DMS 273 (cell line): ENCODE results near the gene DECR2.
A peak's percentile ranks its signal among the peaks of the same experiment; 100 is the strongest.
"Not testable (repeated sequence)": the region's sequence is repeated elsewhere in the genome, so short reads cannot be mapped to it uniquely, and the experiment has no call there.

ENCODE experiments used
- DNase-seq: peaks from one replicate; lab custom pipeline; 2025; ENCODE audit not compliant: unreplicated experiment; lab: John Stamatoyannopoulos, UW

DECR2 gene

GRCh38 chr16:401468-402348, at the start of gene DECR2:
DECR2 (plus strand) TSS chr16:401885; CDS start chr16:401964, 79 bp downstream.
- DNase-seq = peak; percentile 96

DNA sequence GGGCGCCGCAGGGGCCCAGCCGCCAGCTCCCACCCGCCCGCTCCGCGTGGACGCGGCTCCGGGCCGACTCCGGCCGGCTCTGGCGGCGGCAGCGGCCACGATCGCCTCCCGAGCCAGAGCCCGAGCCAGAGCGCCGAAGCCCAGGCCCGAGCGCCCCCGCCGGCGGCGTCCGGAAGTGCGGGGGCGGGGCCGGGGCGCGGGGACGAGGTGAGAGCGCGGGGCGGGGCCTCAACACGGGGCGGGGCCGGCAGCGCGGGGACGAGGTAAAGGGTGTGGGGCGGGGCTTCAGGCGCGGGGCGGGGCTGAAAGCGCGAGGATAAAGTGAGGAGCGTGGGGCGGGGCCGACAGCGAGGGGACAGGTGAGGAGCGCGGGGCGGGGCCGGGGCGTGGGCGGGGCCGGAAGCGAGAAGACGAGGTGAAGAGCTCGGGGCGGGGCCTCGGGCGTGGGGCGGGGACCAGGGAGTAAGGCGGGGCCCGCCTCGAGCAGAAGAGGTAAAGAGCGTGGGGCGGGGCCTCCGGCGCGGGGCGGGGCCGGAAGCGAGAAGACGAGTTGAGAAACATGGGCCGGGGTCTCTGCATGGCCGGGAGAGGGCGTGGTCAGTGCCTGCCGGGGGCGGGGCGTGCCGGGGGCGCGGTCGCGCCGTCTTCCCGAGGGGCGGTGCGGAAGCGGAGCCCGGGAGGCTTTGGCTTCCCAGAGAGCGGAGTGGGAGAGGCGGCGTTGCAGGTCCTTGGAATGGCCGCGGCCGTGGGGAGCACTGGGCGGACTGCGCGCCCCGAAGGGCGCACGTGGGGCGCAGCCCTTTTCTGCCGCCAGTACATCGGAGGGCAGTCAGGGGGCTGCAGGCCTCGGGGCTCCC, 48.9 kb upstream of the DECR2 start, which contains the start of gene AXIN1:
TSS of gene AXIN1 (minus strand) at position 177 of the 857 bp plus-strand sequence. CDS start 5,698 bp downstream, outside the sequence.
- peak; percentile 100 for DNase-seq

- DNase-seq = no peak
Observed at GRCh38 chr16:353404-354290, 48.0 kb upstream of the DECR2 start.

DNA sequence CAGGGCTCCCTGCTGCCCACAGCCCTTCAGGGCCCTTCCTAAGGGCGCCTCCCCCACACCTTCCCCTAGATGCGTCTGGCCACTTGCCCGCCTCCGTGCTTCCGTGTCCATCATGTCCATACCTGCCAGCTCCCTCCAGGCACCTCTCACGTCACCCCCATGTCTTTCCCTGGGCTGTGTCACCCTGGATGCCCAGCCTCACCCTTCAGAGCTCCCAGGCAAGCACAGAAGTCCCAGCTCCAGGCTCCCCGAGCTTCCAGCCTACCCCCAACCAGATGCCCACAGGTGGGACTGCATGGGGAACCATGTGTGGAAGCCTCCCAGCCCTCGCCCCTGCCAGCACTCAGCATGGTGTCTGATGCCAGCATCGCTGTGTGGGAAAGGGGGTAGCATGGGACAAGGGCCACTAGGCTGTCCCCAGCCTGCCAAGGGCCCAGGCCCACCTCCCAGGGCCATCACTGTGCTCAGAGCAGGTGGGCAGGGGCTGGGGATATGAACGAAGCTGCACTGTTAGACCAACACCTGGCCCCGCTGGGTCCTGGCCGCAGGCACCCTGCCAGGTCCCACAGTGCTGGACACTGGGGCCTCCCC, 47.3 kb upstream of the DECR2 start:
- DNase-seq = no peak

GRCh38 chr16:354971-355461, 46.7 kb upstream of the DECR2 start:
- no peak for DNase-seq

GRCh38 chr16:356741-357140, 44.9 kb upstream of the DECR2 start:
- DNase-seq = no peak

DNA sequence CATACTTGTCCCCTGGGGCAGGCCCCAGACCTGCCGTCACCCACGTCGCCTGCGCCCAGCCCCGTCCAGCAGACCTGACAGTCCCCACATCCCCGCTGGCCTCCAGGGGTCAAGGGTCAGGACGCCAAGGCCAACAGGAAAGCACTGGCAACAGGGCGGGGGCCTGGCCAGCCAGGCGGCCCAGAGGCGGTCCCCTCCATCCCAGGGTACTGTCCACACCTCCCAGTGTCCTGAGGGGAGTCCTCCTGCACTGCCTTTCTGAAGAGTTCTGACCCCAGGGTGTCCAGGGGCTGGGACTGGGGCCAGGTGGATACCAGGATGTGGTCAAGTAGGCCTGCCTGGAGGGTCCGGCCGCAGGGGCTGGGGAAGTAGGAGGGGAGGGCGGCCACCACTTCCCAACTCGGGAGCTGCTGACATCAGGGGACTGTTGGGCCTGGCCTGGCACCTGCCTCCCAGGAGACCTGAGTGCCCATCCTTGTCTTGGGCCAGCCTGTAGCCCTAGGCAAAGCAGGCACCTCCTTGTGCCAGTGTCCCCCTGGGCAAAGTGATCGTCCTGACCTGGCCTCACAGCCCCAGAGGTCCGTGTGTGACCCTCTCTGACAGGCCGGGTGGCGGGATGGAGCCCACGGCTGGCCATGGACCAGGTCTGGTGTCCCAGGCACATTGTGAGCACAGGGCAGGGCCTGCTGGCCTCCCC, 42.5 kb upstream of the DECR2 start:
- no peak for DNase-seq

DNA sequence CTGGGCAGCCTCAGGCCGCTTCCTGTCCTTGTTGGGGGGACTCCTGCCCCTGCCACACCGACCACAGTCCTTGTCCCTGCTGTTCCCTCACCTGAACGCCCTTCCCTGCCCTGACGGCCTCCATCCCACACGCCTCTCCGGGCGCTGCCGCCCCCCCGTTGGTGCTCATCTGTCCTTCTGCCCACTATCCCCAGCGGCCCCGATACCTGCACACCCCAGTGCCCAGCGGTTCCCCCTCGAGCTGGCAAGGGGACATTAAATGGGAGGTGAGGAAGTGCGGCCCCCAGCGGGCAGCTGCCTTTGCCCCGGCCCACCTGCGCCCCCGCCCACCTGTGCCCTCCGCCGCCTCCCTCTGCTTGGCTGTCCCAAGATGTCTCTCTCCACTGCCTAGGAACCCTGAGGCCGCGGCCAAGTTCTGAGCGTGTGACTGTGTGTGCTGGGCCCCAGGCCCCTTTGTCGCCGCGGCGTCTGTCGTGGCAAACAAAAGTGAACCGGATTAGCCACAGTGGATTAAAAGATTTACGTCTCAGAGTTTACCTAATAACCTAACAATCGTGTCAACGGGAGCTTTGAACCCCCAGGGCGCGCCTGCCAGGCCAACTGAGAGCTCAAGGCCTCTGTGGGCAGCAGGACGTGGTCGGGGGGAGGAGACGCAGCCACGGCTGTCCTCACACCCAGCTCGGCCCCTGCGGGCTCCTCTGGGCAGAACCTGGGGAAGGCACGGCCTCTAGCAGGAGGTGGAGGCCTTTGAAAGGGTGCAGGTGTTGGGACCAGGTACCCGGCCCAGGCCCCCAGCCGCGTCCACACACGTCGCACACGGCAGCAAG, 41.6 kb upstream of the DECR2 start:
- DNase-seq = no peak

DNA sequence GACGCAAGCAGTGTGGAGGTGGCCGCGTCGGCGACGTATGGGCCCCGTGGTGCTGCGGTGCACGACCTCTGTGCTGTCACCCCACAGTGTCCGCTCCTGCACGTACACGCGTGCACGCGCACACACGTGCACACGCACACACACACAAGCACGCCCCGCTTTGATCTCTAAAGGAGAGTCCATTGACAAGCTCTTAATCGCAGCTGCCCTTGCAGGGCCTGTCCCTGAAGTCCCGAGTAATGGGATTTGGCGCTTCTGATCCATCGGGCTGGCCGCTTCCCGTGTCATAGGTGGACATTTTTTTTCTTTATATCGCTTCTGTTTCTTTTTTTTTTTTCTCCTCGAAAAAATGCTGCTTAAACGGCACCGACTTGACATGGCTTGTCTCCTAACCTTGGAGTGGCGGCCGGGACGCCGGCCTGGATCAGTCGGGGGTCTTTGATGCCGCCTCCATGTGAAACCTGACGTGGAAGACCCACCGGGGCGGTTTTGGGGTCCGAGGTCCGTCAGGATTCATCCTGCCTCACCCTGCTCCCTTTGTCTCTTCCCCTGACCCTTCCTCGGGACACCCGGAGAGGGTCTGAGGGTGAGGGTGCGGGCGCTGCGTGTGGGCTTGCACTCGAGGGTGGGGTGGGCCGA, 40.9 kb upstream of the DECR2 start:
- no peak for DNase-seq

GRCh38 chr16:361341-361871, 40.3 kb upstream of the DECR2 start:
- DNase-seq = peak; percentile 53

- DNase-seq = peak; percentile 94
Observed at GRCh38 chr16:361872-362701, 39.6 kb upstream of the DECR2 start.

DNA sequence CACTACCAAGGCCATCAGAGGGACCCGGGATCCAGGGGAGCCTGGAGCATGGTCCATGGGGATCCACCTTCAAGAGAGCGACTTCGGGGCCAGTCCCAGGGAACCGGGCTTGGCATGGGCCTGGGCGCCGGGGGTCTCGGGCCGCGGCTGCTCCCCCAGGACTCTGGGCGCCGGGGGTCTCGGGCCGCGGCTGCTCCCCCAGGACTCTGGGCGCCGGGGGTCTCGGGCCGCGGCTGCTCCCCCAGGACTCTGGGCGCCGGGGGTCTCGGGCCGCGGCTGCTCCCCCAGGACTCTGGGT, 39.0 kb upstream of the DECR2 start:
- not testable (repeated sequence) for DNase-seq

- no peak for DNase-seq
Observed at GRCh38 chr16:363110-363765, 38.4 kb upstream of the DECR2 start.

DNA sequence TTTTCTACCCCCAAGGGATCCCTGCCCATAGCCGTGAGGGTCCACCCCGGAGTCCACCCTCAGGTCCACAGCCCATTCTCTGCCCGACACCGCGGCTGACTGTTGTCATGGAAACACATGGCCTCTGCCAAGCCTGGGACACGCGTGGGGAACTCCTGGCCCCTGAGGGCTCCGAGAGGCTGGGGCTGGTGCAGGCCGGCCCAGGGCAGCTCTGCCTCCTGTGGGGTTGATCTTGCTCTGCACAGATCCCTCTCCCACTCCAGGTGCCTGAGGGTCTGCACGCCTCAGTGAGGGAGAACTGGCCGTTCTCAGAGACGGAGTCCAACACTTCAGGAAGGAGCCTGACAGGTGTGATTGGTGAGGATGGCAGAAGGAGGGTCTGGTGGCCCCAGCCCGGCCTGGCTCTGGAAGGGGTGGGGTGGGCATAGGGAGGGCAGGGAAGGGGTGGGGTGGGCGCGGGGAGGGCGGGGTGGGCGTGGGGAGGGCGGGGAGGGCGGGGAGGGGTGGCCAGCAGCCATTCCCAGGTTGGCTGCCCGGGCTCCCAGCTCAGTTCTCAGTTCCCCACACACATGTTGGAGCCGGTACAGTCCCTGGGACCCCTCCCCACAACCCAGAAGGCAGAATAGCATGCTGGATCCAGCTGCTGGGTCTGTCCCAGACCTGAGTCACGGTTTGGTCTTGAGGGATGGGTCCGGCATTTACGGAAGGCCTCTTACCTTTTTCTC, 37.8 kb upstream of the DECR2 start:
- no peak for DNase-seq

DNA sequence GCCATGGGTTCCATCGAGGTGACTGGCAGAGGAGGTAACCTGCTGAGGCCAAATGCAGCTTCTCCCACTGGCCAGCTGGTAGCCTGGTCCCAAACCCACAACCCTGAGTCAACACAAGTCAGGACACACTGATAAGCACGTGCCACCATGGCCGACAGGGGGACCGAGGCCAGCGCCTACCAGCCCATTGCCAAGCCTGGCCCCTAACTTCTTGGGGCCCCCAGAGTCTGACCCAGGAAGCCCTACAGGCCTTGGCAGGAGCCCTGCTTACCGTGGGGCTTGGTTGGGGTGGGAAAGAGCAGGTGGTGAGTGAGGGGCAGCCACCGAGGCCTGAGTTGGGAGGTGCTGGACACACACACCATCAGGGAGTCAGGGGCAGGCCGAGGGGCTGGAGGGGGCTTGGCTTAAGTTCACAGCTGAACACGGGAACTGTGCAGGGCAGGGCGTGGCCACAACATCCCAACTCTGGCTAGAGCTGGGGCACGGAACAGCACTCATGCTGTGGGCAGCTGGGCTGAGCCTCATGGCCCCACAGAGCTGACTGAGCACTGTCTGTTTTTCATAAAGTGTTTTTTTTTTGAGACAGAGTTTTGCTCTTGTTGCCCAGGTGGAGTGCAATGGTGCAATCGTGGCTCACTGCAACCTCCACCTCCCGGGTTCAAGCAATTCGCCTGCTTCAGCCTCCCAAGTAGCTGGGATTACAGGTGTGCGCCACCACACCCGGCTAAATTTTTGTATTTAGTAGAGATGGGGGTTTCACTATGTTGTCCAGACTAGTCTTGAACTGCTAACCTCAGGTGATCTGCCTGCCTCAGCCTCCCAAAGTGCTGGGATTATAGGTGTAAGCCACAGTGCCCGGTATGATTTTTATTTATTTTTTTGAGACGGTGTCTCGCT, 36.8 kb upstream of the DECR2 start:
- DNase-seq = peak; percentile 34
